H1 (cell line): Measurements from ENCODE around the gene GALNT5. TPM values are rescaled to one million over a fixed set of nuclear protein-coding genes. Genes with fewer than 3 reads are reported as not detected.

ENCODE experiments used
- CTCF ChIA-PET: fragments of 300-600 bp; sonication (Branson Sonifier 250); formaldehyde crosslinking; loops from one replicate; lab custom pipeline; 2021; ENCODE audit not compliant: partially characterized antibody; lab: Charles Lee
- POLR2A ChIA-PET: fragments of 300-600 bp; sonication (Branson Sonifier 250); formaldehyde crosslinking; loops from one replicate; lab custom pipeline; 2021; ENCODE audit warnings: inconsistent platforms; ENCODE audit not compliant: partially characterized antibody; lab: Charles Lee
- DNase-seq, 2 experiments: peaks; one replicate each; pipeline versions ENCODE4 v3.0.0 to v3.0.0-alpha.2; 2010 to 2022; ENCODE audit warnings: low spot score in 2 of 2, low read depth in 1 of 2, mixed read lengths in 1 of 2
- FAIRE-seq: peaks from 2 replicates; lab custom pipeline; 2011; peaks lifted over from hg19 to GRCh38; lab: Jason Lieb, UNC
- H2AFZ ChIP-seq: 2 replicates; pipeline ENCODE4 v1.8.1; 2012; ENCODE audit warnings: low read length, inconsistent platforms
- H2AK5ac ChIP-seq: 2 replicates; pipeline ENCODE4 v1.6.1; 2013; ENCODE audit warnings: low read depth, low read length
- H2BK120ac ChIP-seq: replicated peaks from 2 replicates; pipeline ENCODE3; 2013; ENCODE audit warnings: low read depth, low read length, inconsistent platforms
- H2BK12ac ChIP-seq: 2 replicates; pipeline ENCODE4 v1.6.1; 2013; ENCODE audit warnings: low read depth, low read length
- H2BK15ac ChIP-seq: 2 replicates; pipeline ENCODE4 v1.6.1; 2013; ENCODE audit warnings: low read length
- H2BK20ac ChIP-seq: 2 replicates; pipeline ENCODE4 v1.6.1; 2013; ENCODE audit warnings: low read length
- H2BK5ac ChIP-seq: 2 replicates; pipeline ENCODE4 v1.6.1; 2013; ENCODE audit warnings: low read depth, low read length
- H3K14ac ChIP-seq: 2 replicates; pipeline ENCODE4 v1.6.1; 2013; ENCODE audit warnings: inconsistent platforms; ENCODE audit not compliant: insufficient read length
- H3K18ac ChIP-seq: 2 replicates; pipeline ENCODE4 v1.6.1; 2013; ENCODE audit warnings: low read length; ENCODE audit errors: extremely low read depth
- H3K23ac ChIP-seq: 2 replicates; pipeline ENCODE4 v1.6.1; 2013; ENCODE audit warnings: inconsistent platforms; ENCODE audit not compliant: insufficient read length
- H3K23me2 ChIP-seq: 2 replicates; pipeline ENCODE4 v1.6.1; 2013; ENCODE audit warnings: low read depth, low read length
- H3K27ac ChIP-seq: 2 replicates; pipeline ENCODE4 v1.6.1; 2011; ENCODE audit warnings: low read depth, low read length, inconsistent platforms
- H3K27me3 ChIP-seq, 4 experiments: replicated peaks in 1 of 4; 1 replicate in 1 of 4; 2 replicates in 3 of 4; pipeline versions ENCODE4 v1.6.1 to v1.8.1; 2011 to 2013; ENCODE audit warnings: low read length in 3 of 4, mild to moderate bottlenecking in 3 of 4, inconsistent platforms in 2 of 4, mixed read lengths in 2 of 4, moderate library complexity in 1 of 4; ENCODE audit not compliant: control insufficient read depth in 3 of 4, insufficient read depth in 3 of 4; ENCODE audit errors: extremely low read depth in 1 of 4
- H3K36me3 ChIP-seq, 4 experiments: 2 replicates each; pipeline versions ENCODE4 v1.6.1 to v1.8.1; 2011 to 2013; ENCODE audit warnings: mild to moderate bottlenecking in 4 of 4, low read length in 3 of 4, moderate library complexity in 2 of 4, control low read depth in 1 of 4, inconsistent platforms in 1 of 4; ENCODE audit not compliant: insufficient read depth in 4 of 4, control insufficient read depth in 2 of 4
- H3K4ac ChIP-seq: replicated peaks from 2 replicates; pipeline ENCODE3; 2013; ENCODE audit warnings: low read length, low read depth, mixed read lengths, inconsistent platforms; ENCODE audit not compliant: insufficient read length
- H3K4me1 ChIP-seq, 4 experiments: replicated peaks in 1 of 4; 1 replicate in 1 of 4; 2 replicates in 3 of 4; pipeline versions ENCODE4 v1.6.1 to v1.8.1; 2011 to 2013; ENCODE audit warnings: low read length in 3 of 4, inconsistent platforms in 2 of 4, mixed read lengths in 1 of 4; ENCODE audit not compliant: insufficient read depth in 4 of 4, control insufficient read depth in 3 of 4
- H3K4me2 ChIP-seq, 2 experiments: 2 replicates each; pipeline versions ENCODE4 v1.6.1 to v1.8.1; 2011 to 2013; ENCODE audit warnings: low read depth in 2 of 2, low read length in 2 of 2, control low read depth in 1 of 2, inconsistent platforms in 1 of 2, mild to moderate bottlenecking in 1 of 2; ENCODE audit not compliant: insufficient read depth in 1 of 2
- H3K4me3 ChIP-seq, 4 experiments: fragments of 200-600, 300-600 bp in 1 of 4; sonication (generic), shearing (Covaris generic), sonication (Bioruptor Twin) in 1 of 4; 2 replicates each; pipeline versions ENCODE4 v1.5.1 to v1.8.1; 2011 to 2016; ENCODE audit warnings: low read length in 4 of 4, low read depth in 3 of 4, control low read depth in 2 of 4, inconsistent platforms in 2 of 4, mild to moderate bottlenecking in 2 of 4, mixed read lengths in 1 of 4, moderate library complexity in 1 of 4; ENCODE audit not compliant: insufficient read depth in 2 of 4; ENCODE audit errors: extremely low read depth in 1 of 4
- H3K56ac ChIP-seq: replicated peaks from 2 replicates; pipeline ENCODE3; 2013; ENCODE audit warnings: low read depth, mild to moderate bottlenecking, mixed read lengths, low read length, inconsistent platforms; ENCODE audit not compliant: insufficient read length
- H3K79me1 ChIP-seq: 2 replicates; pipeline ENCODE4 v1.6.1; 2013; ENCODE audit warnings: low read depth, low read length, control low read depth
- H3K79me2 ChIP-seq, 2 experiments: 2 replicates each; pipeline versions ENCODE4 v1.6.1 to v1.8.1; 2012 to 2013; ENCODE audit warnings: low read length in 2 of 2, mild to moderate bottlenecking in 2 of 2, inconsistent platforms in 1 of 2; ENCODE audit not compliant: insufficient read depth in 2 of 2, control insufficient read depth in 1 of 2
- H3K9ac ChIP-seq, 4 experiments: replicated peaks in 1 of 4; 1 replicate in 1 of 4; 2 replicates in 3 of 4; pipeline versions ENCODE4 v1.6.1 to v1.8.1; 2011 to 2013; ENCODE audit warnings: low read depth in 3 of 4, low read length in 3 of 4, control low read depth in 2 of 4, mild to moderate bottlenecking in 2 of 4, moderate library complexity in 2 of 4, inconsistent platforms in 1 of 4; ENCODE audit errors: extremely low read depth in 1 of 4
- H3K9me3 ChIP-seq, 2 experiments: 2 replicates each; pipeline versions ENCODE4 v1.6.1 to v1.8.1; 2012 to 2013; ENCODE audit warnings: mild to moderate bottlenecking in 2 of 2, moderate library complexity in 2 of 2, control low read depth in 1 of 2, inconsistent platforms in 1 of 2, low read depth in 1 of 2, low read length in 1 of 2, mixed read lengths in 1 of 2; ENCODE audit not compliant: insufficient read depth in 2 of 2
- H4K20me1 ChIP-seq, 2 experiments: replicated peaks in 1 of 2; 2 replicates each; pipeline versions ENCODE3 to v1.8.1; 2011 to 2013; ENCODE audit warnings: inconsistent platforms in 2 of 2, low read length in 2 of 2, mild to moderate bottlenecking in 1 of 2; ENCODE audit not compliant: insufficient read depth in 2 of 2, control insufficient read depth in 1 of 2
- H4K5ac ChIP-seq: 2 replicates; pipeline ENCODE4 v1.6.1; 2013; ENCODE audit warnings: low read length, low read depth, mixed read lengths, inconsistent platforms; ENCODE audit not compliant: insufficient read length
- H4K8ac ChIP-seq: 2 replicates; pipeline ENCODE4 v1.8.0; 2013; ENCODE audit warnings: mild to moderate bottlenecking, moderate library complexity, low read length, inconsistent platforms; ENCODE audit not compliant: insufficient read depth; ENCODE audit errors: extremely low read depth
- H4K91ac ChIP-seq: replicated peaks from 2 replicates; pipeline ENCODE3; 2013; ENCODE audit warnings: low read length, mixed read lengths, inconsistent platforms; ENCODE audit not compliant: insufficient read length
- ASH2L ChIP-seq: fragments of 200-600, 300-600 bp; sonication (generic); IDR thresholded peaks from one replicate; pipeline ENCODE4 v1.7.1; 2017; ENCODE audit warnings: low read length
- CREB1 ChIP-seq: IDR thresholded peaks from 2 replicates; pipeline ENCODE4 v1.6.1; 2012; ENCODE audit warnings: inconsistent platforms
- POLR2A ChIP-seq, 2 experiments: IDR thresholded peaks; 1 replicate in 1 of 2; 2 replicates in 1 of 2; pipeline ENCODE4 v1.6.1; 2011; ENCODE audit warnings: low read depth in 2 of 2, low read length in 2 of 2, mild to moderate bottlenecking in 2 of 2; ENCODE audit errors: control extremely low read depth in 1 of 2
- POLR2AphosphoS5 ChIP-seq: IDR thresholded peaks from 2 replicates; pipeline ENCODE4 v1.6.1; 2011; ENCODE audit warnings: low read depth, low read length
- SIN3A ChIP-seq, 2 experiments: IDR thresholded peaks in 1 of 2; conservative IDR thresholded peaks in 1 of 2; 2 replicates each; pipeline ENCODE4 v1.6.1; 2011 to 2012; ENCODE audit warnings: low read length in 2 of 2, improper control_type of control experiment in 1 of 2, low read depth in 1 of 2, mild to moderate bottlenecking in 1 of 2
- SIRT6 ChIP-seq: IDR thresholded peaks from one replicate; pipeline ENCODE4 v1.7.1; 2012; ENCODE audit warnings: low read length, inconsistent platforms
- SP2 ChIP-seq: IDR thresholded peaks from 2 replicates; pipeline ENCODE4 v1.6.1; 2012; ENCODE audit warnings: mild to moderate bottlenecking, low read length, inconsistent platforms
- TEAD4 ChIP-seq: IDR thresholded peaks from 2 replicates; pipeline ENCODE4 v1.6.1; 2012; ENCODE audit warnings: low read depth, low read length, inconsistent platforms, mixed read lengths
- ZNF274 ChIP-seq: IDR thresholded peaks from 2 replicates; pipeline ENCODE4 v1.7.0; 2012; ENCODE audit warnings: low read length, borderline replicate concordance; ENCODE audit errors: extremely low read depth
- WGBS, 2 experiments: shearing (Covaris generic) in 1 of 2; methylation state at CpG; one replicate each; pipeline versions ENCODE4 v1.1.6 to v1.1.7; 2013 to 2015; ENCODE audit warnings: low lambda C conversion rate in 2 of 2, mixed read lengths in 2 of 2, inconsistent platforms in 1 of 2, low coverage in 1 of 2, missing lambda C conversion rate in 1 of 2; ENCODE audit not compliant: insufficient replicate concordance in 2 of 2, insufficient coverage in 1 of 2, insufficient read length in 1 of 2; ENCODE audit errors: extremely low coverage in 1 of 2, missing lambda C conversion rate in 1 of 2; 5-methylcytosine and 5-hydroxymethylcytosine counted together
- polyA plus RNA-seq, 7 experiments: library from polyadenylated mRNA; depleted of rRNA in 3 of 7; stranded (reverse) in 5 of 7; unstranded in 2 of 7; fragments of >200 nt in 5 of 7; fragments of 200-250 nt in 2 of 7; gene quantifications; 1 replicate in 5 of 7; 2 replicates in 1 of 7; 4 replicates in 1 of 7; pipeline versions ENCODE4 v1.2.1 to v1.2.3, GENCODE V29; 2011 to 2013; ENCODE audit warnings: missing spikeins in 2 of 7, mixed read lengths in 2 of 7
- total RNA-seq: library from RNA; stranded (reverse); fragmentation: NEBNext Ultra II Directional; extraction: Animal tissue kit (Norgen Biotek cat#: 25700); gene quantifications from 2 replicates; pipeline ENCODE4 v1.2.1, GENCODE V29; 2021
- TF ChIP-seq, protein P1 (sequence below): IDR thresholded peaks from 2 replicates; pipeline ENCODE4 v1.6.1; 2012; ENCODE audit warnings: low read length, inconsistent platforms

The GALNT5 gene
- total and polyA plus RNA-seq, 2 of the 8 experiments (the other 6 are each of a cell fraction or from before 2014, with no cell fraction given) = 0.02 to 0.06 TPM

DNA sequence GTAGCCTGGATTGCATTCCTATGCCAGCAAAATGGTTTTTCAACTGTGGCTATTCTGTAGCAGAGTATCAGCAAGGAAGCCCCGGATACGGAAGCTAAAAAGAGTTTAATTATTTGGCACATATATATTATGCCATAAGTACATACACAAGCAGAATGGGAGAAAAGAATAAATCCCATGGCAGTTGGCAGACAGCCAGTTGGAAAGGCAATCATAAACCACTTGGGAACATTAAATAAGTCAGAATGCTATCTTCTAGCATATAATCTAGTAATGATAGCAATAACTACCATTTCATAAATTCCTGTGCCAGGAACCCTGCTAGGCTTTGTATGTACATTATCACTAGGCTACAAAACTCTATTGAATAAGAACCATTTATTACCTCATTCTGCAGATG is 26.0 kb downstream of the GALNT5 start:
- no peak overlapping the region for H3K56ac ChIP-seq
- no peaks in the 10 kb centered on the region for H3K4me1 ChIP-seq
- no peak for TF ChIP-seq ZNF274
- no peak for TF ChIP-seq SIRT6
- TF ChIP-seq SP2 = no peak
- TF ChIP-seq, protein P1, sequence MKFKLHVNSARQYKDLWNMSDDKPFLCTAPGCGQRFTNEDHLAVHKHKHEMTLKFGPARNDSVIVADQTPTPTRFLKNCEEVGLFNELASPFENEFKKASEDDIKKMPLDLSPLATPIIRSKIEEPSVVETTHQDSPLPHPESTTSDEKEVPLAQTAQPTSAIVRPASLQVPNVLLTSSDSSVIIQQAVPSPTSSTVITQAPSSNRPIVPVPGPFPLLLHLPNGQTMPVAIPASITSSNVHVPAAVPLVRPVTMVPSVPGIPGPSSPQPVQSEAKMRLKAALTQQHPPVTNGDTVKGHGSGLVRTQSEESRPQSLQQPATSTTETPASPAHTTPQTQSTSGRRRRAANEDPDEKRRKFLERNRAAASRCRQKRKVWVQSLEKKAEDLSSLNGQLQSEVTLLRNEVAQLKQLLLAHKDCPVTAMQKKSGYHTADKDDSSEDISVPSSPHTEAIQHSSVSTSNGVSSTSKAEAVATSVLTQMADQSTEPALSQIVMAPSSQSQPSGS = no peak
- no peak for TF ChIP-seq TEAD4
- TF ChIP-seq POLR2AphosphoS5 = no peak
- no peak for TF ChIP-seq CREB1
- no peak for TF ChIP-seq ASH2L
- TF ChIP-seq POLR2A (IDR thresholded peaks at IDR 0.05; ENCODE audit: control extremely low read depth in 1 of 2, low read depth in 2 of 2, low read length in 2 of 2) = no peak
- no peak for TF ChIP-seq SIN3A (conservative IDR thresholded peaks at IDR 0.05 in 1 of 2, IDR thresholded peaks at IDR 0.05 in 1 of 2; ENCODE audit: low read depth in 1 of 2, low read length in 2 of 2)

More for the DNA sequence above, 26.0 kb downstream of the GALNT5 start:
- H3K79me2 ChIP-seq = no peaks in the 10 kb centered on the region
- H2BK12ac ChIP-seq = no peak overlapping the region
- H2BK15ac ChIP-seq = no peak overlapping the region
- no peak overlapping the region for H3K18ac ChIP-seq
- H2BK20ac ChIP-seq = no peak overlapping the region
- no peak overlapping the region for H3K14ac ChIP-seq
- POLR2A ChIA-PET = no interaction called here
- H2BK120ac ChIP-seq = no peak overlapping the region
- no peak overlapping the region for H3K27ac ChIP-seq
- no peak overlapping the region for H3K4me2 ChIP-seq
- no peak overlapping the region for H2AFZ ChIP-seq
- H3K27me3 ChIP-seq = no peaks in the 10 kb centered on the region
- no peaks in the 10 kb centered on the region for H3K79me1 ChIP-seq
- no peaks in the 10 kb centered on the region for H3K23me2 ChIP-seq
- H4K5ac ChIP-seq = no peak overlapping the region
- H2AK5ac ChIP-seq = no peak overlapping the region
- H3K4ac ChIP-seq = no peak overlapping the region
- no peak overlapping the region for H3K23ac ChIP-seq
- no peak overlapping the region for H4K91ac ChIP-seq
- CTCF ChIA-PET = interaction anchor here (1.3 to 3.1 kb wide), 2 partner anchors 23 to 44 kb away, joined by 6 to 9 read pairs; no protein-coding TSS in a partner anchor
- no peak overlapping the region for H3K4me3 ChIP-seq
- H3K36me3 ChIP-seq = no peaks in the 10 kb centered on the region
- H4K8ac ChIP-seq = no peak overlapping the region
- FAIRE-seq (no peak), DNase-seq (no peak)
- WGBS, 2 experiments = 93% methylated on average over 2 of the region's 2 CpGs; no CpG with 5 or more reads in 1 of the 2 experiments
- H3K9me3 ChIP-seq = no peaks in the 10 kb centered on the region; a peak in 1 of 4 replicates
- H4K20me1 ChIP-seq = no peaks in the 10 kb centered on the region
- H3K9ac ChIP-seq = no peak overlapping the region
- no peak overlapping the region for H2BK5ac ChIP-seq
